ENCODE results near the gene CSNK2B.

- TF ChIP-seq POLR2AphosphoS5 (IDR thresholded peaks at IDR 0.05) (peak; percentile 36 to 71), POLR2A (IDR thresholded peaks at IDR 0.05; ENCODE audit: low read depth) (peak; percentile 91)
- TF ChIP-seq, protein P1, sequence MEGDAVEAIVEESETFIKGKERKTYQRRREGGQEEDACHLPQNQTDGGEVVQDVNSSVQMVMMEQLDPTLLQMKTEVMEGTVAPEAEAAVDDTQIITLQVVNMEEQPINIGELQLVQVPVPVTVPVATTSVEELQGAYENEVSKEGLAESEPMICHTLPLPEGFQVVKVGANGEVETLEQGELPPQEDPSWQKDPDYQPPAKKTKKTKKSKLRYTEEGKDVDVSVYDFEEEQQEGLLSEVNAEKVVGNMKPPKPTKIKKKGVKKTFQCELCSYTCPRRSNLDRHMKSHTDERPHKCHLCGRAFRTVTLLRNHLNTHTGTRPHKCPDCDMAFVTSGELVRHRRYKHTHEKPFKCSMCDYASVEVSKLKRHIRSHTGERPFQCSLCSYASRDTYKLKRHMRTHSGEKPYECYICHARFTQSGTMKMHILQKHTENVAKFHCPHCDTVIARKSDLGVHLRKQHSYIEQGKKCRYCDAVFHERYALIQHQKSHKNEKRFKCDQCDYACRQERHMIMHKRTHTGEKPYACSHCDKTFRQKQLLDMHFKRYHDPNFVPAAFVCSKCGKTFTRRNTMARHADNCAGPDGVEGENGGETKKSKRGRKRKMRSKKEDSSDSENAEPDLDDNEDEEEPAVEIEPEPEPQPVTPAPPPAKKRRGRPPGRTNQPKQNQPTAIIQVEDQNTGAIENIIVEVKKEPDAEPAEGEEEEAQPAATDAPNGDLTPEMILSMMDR (IDR thresholded peaks at IDR 0.05) = no peak
Measured at GRCh38 chr6:31620586-31621319, 45.1 kb upstream of the CSNK2B start, which contains the start of gene PRRC2A.
